ENCODE measurements around the gene CRYGB. TPM values are rescaled to one million over a fixed set of nuclear protein-coding genes. Genes with fewer than 3 reads are reported as not detected.

CRYGB gene
- not detected for polyA plus RNA-seq (ENCODE audit: insufficient read length in 3 of 3)

GRCh38 chr2:208146006-208146405, at the start of gene CRYGB:
CRYGB (minus strand) TSS chr2:208146158; CDS start chr2:208146120, 38 bp downstream.
- DNase-seq (ENCODE audit: low read depth in 3 of 3, low spot score in 2 of 3), result no peak

GRCh38 chr2:208195531-208195930, 49.6 kb upstream of the CRYGB start:
- no peak for DNase-seq (ENCODE audit: low read depth in 3 of 3, low spot score in 2 of 3)

- no peak for DNase-seq (ENCODE audit: low read depth in 3 of 3, low spot score in 2 of 3)
These were observed 46.8 kb upstream of the CRYGB start for GRCh38 chr2:208192611-208193236.

- DNase-seq (ENCODE audit: low read depth in 3 of 3, low spot score in 2 of 3), result no peak
These were observed 44.0 kb upstream of the CRYGB start, which contains the start of gene C2orf80 for GRCh38 chr2:208189810-208190503. C2orf80 (minus strand) TSS chr2:208190030; CDS start chr2:208186986, 3,044 bp downstream.

- no peak for DNase-seq (ENCODE audit: low read depth in 3 of 3, low spot score in 2 of 3)
These were observed 43.3 kb upstream of the CRYGB start for GRCh38 chr2:208189069-208189809.

- DNase-seq (ENCODE audit: low read depth in 3 of 3, low spot score in 2 of 3), result no peak
These were observed 40.9 kb upstream of the CRYGB start for GRCh38 chr2:208186893-208187292.

- DNase-seq (ENCODE audit: low read depth in 3 of 3, low spot score in 2 of 3), result no peak
These were observed 40.5 kb upstream of the CRYGB start for GRCh38 chr2:208186465-208186864.

- DNase-seq (ENCODE audit: low read depth in 3 of 3, low spot score in 2 of 3), result no peak
These were observed 38.2 kb upstream of the CRYGB start for GRCh38 chr2:208183972-208184705.

GRCh38 chr2:208183526-208183925, 37.6 kb upstream of the CRYGB start:
- no peak for DNase-seq (ENCODE audit: low read depth in 3 of 3, low spot score in 2 of 3)

- DNase-seq (ENCODE audit: low read depth in 3 of 3, low spot score in 2 of 3), result no peak
These were observed 36.9 kb upstream of the CRYGB start for GRCh38 chr2:208182835-208183234.

GRCh38 chr2:208179028-208179609, 33.2 kb upstream of the CRYGB start:
- no peak for DNase-seq (ENCODE audit: low read depth in 3 of 3, low spot score in 2 of 3)

- DNase-seq (ENCODE audit: low read depth in 3 of 3, low spot score in 2 of 3), result no peak
These were observed 29.8 kb upstream of the CRYGB start for GRCh38 chr2:208175840-208176153.

GRCh38 chr2:208175069-208175839, 29.3 kb upstream of the CRYGB start:
- DNase-seq (ENCODE audit: low read depth in 3 of 3, low spot score in 2 of 3), result peak; percentile 52 to 74 (median 56)

GRCh38 chr2:208174144-208174543, 28.2 kb upstream of the CRYGB start:
- no peak for DNase-seq (ENCODE audit: low read depth in 3 of 3, low spot score in 2 of 3)

- no peak for DNase-seq (ENCODE audit: low read depth in 3 of 3, low spot score in 2 of 3)
These were observed 26.2 kb upstream of the CRYGB start for GRCh38 chr2:208172125-208172524.

GRCh38 chr2:208164951-208165755, 19.2 kb upstream of the CRYGB start:
- DNase-seq (ENCODE audit: low read depth in 3 of 3, low spot score in 2 of 3), result no peak

GRCh38 chr2:208163489-208163888, 17.5 kb upstream of the CRYGB start, which contains the start of gene CRYGA:
CRYGA (minus strand) TSS chr2:208163589; CDS start chr2:208163556, 33 bp downstream.
- no peak for DNase-seq (ENCODE audit: low read depth in 3 of 3, low spot score in 2 of 3)

- DNase-seq (ENCODE audit: low read depth in 3 of 3, low spot score in 2 of 3), result no peak
These were observed 10.5 kb upstream of the CRYGB start for GRCh38 chr2:208156439-208156838.

- no peak for DNase-seq (ENCODE audit: low read depth in 3 of 3, low spot score in 2 of 3)
These were observed 7.2 kb upstream of the CRYGB start for GRCh38 chr2:208153156-208153555.
